Uterus (tissue), 2 donors: Measurements from ENCODE around the gene SETMAR.

ENCODE experiments used
- POLR2A ChIP-seq, 2 donors: fragments of 450-650 bp; IDR thresholded peaks; one replicate each; pipeline ENCODE4 v1.6.1; 2016; ENCODE audit warnings: antibody characterized with exemption in 2 of 2, mild to moderate bottlenecking in 1 of 2, moderate library complexity in 1 of 2
- TF ChIP-seq, protein P1 (sequence below), 4 experiments: fragments of 200-600 bp in 2 of 4; fragments of 450-650 bp in 2 of 4; sonication (generic) in 2 of 4; IDR thresholded peaks; one replicate each; pipeline ENCODE4 v1.5.1; 2016 to 2019; ENCODE audit warnings: antibody characterized with exemption in 4 of 4, mild to moderate bottlenecking in 2 of 4, moderate library complexity in 1 of 4

DNA sequence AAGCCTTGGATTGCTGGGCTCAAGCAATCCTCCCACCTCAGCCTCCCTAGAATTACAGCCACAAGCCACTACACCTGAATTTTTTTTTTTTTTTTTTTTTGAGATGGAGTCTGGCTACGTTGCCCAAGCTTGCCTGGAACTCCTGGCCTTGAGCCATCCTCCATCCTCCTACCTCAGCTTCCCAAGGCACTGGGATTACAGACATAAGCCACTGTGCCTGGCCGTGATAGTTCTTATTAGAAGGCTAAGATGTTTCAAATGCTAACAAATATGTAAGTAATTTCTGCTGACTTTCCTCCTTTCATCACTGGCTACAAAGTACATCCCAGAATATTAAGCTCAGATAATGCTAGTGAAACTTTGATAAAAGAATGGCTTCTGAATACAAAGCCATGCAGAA lies 5.7 kb upstream of the SETMAR start:
- TF ChIP-seq, protein P1, sequence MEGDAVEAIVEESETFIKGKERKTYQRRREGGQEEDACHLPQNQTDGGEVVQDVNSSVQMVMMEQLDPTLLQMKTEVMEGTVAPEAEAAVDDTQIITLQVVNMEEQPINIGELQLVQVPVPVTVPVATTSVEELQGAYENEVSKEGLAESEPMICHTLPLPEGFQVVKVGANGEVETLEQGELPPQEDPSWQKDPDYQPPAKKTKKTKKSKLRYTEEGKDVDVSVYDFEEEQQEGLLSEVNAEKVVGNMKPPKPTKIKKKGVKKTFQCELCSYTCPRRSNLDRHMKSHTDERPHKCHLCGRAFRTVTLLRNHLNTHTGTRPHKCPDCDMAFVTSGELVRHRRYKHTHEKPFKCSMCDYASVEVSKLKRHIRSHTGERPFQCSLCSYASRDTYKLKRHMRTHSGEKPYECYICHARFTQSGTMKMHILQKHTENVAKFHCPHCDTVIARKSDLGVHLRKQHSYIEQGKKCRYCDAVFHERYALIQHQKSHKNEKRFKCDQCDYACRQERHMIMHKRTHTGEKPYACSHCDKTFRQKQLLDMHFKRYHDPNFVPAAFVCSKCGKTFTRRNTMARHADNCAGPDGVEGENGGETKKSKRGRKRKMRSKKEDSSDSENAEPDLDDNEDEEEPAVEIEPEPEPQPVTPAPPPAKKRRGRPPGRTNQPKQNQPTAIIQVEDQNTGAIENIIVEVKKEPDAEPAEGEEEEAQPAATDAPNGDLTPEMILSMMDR (IDR thresholded peaks at IDR 0.05) = no peak
- no peak for TF ChIP-seq POLR2A (IDR thresholded peaks at IDR 0.05)
